NCI-H510A treated with DMSO at 0.1 percent for 48 hours (cell line): Measurements from ENCODE around the gene RAI2.

ENCODE experiments used
- DNase-seq: peaks from one replicate; lab custom pipeline; 2025; lab: John Stamatoyannopoulos, UW

RAI2 gene

DNA sequence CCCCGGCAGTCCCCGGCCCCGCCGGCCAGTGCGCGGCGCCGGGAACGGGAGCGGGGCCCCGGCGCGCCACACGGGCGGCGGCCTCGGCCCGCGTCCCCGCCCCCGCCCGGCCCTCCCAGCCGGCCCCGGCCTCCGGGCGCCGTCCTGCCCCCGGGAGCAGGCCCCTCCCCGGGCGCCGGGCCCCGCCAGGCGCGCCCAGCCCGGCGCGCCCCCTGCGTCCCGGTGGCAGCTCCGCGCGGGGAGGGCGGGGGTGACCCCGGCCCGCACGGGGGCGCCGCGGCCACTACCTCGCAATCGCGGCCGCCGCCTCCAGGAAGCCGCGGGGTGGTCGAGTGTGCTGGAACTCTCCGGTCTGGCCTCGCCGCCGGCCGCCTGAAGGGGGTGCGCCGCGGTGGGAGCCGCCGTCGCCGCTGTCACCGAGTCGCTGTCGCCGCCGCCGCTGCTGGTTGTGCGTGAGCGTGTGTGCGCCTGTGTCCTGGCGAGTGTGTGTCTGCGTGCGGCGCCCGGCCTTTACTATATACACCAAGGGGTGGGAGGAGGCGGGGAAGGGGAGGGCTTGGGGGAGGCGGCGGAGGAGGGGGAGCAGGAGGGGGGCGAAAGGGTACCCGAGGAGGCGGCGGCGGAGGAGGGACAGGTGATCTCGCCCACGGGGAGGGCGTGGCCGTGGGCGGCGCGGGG, at the start of gene RAI2:
RAI2 (minus strand) TSS at position 488 of the 678 bp plus-strand sequence. CDS start 59,288 bp downstream, outside the sequence.
- peak; percentile 16 for DNase-seq

DNA sequence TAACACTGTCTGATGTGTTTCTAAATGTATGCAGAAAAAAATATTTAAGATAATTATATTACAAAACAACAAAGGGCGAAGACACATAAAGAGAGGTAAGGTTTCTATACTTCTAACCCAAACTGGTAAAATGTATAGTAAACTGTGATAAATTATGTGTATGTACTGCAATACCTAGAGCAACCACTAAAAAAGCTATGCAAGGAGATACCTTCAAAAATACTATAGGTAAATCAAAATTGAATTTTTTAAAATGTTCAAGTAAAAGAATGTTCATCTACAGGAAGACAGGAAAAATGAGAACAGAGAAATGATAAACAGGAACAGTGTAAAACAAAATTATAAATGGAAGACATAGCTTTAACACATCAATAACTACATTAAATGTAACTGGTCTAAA, 27.3 kb upstream of the RAI2 start:
- no peak for DNase-seq

DNA sequence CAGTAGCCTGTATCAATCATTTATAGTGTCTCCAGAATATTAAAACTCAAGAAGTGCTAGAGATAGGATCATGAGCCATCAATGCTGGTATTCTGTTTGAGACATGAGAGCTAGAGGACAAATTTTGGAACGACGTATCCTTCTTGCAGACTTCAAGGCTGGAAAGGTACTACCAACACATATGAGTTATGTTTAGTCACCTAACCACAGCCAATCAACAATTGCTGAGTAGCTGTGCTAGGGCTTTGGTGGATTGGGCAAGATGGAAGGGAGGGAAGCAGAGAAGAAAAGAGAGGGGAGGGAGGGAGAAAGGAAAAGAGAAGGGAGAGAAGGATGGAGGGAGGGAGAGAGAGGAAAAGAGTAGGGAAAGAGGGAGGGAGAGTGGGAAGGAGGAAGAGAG, 21.6 kb upstream of the RAI2 start:
- no peak for DNase-seq

- DNase-seq = no peak
These were observed 17.1 kb upstream of the RAI2 start for GRCh38 chrX:17878028-17878670.

GRCh38 chrX:17876135-17876534, 15.0 kb upstream of the RAI2 start:
- no peak for DNase-seq

DNA sequence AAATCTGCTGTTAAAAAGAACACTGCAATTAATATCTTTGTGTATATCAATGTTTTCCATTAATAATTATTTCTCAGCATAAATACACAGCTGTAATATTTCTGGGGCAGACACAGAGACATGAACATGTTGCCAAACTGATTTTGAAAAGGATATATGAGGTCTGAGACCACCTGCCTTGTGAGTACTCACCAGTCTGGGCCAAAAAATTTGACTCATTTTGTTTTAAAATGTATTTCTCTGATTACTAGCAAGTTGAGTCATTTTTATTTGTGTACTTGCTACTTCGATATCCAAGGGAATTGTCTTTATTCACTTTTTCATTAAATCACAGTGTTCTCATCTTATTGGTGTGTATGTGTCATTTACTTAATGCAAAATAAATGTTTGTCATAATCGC, 8.5 kb upstream of the RAI2 start:
- DNase-seq = no peak

- no peak for DNase-seq
These were observed 452 bp upstream of the RAI2 start for GRCh38 chrX:17861489-17862011.

- no peak for DNase-seq
These were observed 818 bp downstream of the RAI2 start for GRCh38 chrX:17860179-17860780.

GRCh38 chrX:17859609-17860178, 1.4 kb downstream of the RAI2 start:
- DNase-seq = peak; percentile 23

- no peak for DNase-seq
These were observed 6.6 kb downstream of the RAI2 start for GRCh38 chrX:17854531-17854930.

GRCh38 chrX:17854069-17854468, 7.0 kb downstream of the RAI2 start:
- DNase-seq = no peak

DNA sequence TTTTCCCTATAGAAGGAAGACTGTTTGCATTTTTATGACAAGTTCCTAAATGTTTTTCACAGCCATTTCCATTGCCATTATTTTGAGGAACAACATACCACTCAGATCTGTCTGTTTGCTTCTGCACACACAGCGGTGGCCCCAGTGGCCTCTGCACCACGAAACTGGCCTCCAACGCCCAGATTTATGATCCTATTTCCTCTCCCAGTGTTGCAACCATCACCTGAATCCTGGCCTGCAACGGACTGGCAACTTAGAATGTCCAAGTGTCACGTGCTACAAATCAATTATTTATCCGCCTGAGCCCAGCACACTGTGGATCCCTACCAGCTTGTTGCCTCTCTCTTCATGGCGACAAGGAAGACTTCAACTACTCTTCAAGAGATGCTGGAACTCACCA, 9.2 kb downstream of the RAI2 start:
- DNase-seq = no peak

DNA sequence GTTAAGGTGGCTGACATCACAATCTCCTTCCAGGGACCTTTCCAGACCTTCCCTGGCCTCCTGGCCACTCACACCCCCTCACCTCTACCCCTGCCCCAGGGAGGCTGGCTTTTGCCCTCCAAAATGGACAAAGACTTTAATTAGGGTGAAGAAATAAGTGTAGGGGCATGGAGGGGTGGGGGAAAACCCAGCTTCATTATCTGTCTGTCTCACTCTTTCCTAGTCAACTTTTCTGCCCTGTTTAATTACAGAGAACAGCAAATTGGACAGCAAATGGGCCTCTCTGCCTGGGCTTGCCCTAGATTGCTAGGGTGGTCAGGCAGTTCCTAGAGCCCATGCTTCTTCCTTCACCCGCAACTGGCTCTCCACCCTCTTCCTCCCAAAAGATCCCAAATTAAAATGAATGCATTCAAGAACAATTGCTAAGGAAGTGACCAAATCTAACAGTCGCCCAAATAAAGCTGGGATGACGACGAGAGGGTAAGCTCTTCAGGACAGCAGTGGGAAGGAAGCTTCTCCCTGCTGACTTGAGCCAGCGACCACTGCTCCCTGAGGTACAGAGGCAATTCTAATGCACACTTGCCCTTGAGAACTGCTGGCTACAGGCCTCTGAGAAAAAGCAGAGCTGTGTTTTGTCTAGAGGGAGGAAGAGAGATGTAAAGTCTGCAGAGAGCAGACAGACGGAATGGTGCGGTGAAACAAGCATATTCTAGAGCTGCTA, 12.4 kb downstream of the RAI2 start:
- no peak for DNase-seq

DNA sequence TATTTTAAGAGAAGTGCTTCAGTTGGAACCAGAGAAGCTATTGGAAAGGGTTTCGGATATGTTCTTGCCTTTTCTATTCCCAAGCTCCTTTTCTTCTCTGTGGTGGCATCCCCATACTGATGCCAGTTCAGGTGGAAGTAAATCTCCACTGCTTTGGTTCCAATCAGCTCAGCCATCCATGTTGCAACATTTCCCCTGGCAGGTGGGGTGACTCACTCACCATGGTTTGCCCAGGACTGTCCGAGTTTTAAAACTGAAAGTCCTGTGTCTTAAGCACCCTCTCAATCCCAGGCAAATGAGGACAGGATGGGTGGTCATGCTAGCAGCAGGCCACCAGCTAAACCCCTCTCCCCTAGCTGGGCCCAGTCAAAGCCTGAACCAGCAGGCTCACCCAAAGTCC, 15.1 kb downstream of the RAI2 start:
- DNase-seq = no peak

GRCh38 chrX:17844236-17844635, 16.9 kb downstream of the RAI2 start:
- no peak for DNase-seq

DNA sequence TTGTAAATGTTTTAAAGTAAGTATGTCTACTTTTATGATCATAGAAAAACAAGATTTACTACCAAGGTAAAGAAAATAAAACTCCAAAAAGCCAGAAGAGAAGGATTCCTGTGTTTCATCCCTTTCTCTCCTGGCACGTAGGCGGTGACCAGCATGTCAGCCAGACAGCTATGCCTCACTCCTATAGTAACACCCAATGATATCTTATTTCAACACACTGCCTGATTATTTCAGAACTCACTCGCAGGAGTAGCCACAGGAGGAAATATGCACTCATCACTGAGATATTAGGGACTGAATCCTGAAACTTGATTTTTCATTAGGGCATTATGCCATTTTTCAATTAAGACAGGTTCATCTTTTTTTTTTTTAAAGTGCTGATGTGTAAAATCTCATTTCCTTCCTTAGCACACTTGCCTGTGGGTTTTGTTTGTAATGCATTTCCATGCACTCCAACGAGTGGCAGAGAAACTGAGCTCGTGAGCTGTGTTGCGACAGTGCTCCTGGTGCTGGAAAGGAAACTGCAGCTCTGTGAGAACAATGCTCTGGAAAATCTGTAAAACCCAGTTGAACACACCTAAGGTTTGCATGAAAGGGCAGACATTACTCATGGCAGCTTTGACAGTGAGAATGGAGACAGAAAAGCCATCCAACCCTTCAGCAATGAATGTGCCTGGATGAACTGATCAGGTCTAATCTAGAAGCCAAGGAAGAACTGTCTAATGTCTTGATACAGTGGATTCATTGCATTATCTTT, 18.2 kb downstream of the RAI2 start:
- peak; percentile 17 for DNase-seq

GRCh38 chrX:17839269-17839668, 21.8 kb downstream of the RAI2 start:
- DNase-seq = no peak

- DNase-seq = no peak
These were observed 24.3 kb downstream of the RAI2 start for GRCh38 chrX:17836830-17837229.

DNA sequence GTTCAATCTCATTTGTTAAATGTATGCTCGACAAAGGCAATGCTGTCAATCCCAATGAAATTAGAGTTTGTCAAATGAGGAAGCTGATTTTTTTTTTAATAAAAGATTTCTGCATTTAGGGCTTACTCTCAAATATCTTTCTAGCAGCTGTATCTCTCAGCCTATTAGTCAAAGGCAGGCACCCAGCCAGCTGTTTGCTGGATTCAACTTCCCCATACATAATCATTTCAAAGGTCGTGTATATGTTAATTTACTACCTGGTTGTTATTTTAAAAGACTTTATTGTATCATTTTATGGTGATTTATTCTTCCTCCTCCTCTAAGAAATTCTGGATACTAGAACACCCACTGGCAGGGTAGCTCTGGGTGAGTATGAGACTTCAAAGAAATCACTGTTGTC, 27.1 kb downstream of the RAI2 start:
- no peak for DNase-seq

GRCh38 chrX:17831255-17831654, 29.8 kb downstream of the RAI2 start:
- no peak for DNase-seq

DNA sequence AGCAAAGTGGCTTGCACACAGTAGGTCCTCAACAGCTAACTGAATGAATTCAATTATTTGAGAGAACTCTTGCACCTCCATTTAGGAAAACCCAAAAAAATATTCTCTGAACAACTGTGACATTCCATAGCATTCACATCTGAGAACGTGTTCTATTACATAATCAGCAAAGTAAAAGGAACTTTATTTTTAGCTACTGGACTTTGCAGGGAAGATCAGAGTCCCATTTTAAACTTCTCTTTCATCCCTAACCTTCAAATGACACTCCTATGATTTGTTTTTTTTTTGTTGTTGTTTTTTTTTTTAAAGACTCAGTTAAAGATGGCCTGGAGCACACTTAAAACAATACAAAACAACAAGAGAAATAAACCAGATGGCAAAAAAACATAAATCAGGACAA, 30.9 kb downstream of the RAI2 start:
- DNase-seq = no peak

- no peak for DNase-seq
These were observed 31.5 kb downstream of the RAI2 start for GRCh38 chrX:17829566-17829965.
